22Rv1 (cell line): ENCODE data around the gene SYNC.
"Not testable (repeated sequence)": the region's sequence is repeated elsewhere in the genome, so short reads cannot be mapped to it uniquely, and the experiment has no call there.

Source experiments
- H3K27ac ChIP-seq: fragments of 450-650 bp; 2 replicates; pipeline ENCODE4 v1.5.1; 2017
- CTCF ChIP-seq: fragments of 450-650 bp; IDR thresholded peaks from 2 replicates; pipeline ENCODE4 v1.5.1; 2017; ENCODE audit warnings: mild to moderate bottlenecking
- ZFX ChIP-seq: fragments of 450-650 bp; IDR thresholded peaks from 2 replicates; pipeline ENCODE4 v1.6.1; 2017; ENCODE audit warnings: antibody characterized with exemption, borderline replicate concordance

Gene SYNC

GRCh38 chr1:32650248-32650751 is 52.3 kb downstream of the SYNC start, which contains the start of gene ZBTB8OS:
Gene ZBTB8OS, minus strand, starts transcription at chr1:32650550. Its CDS starts 21 bp downstream, at chr1:32650529.
- peak within 1 kb of the TSS; percentile 99 for H3K27ac ChIP-seq
- TF ChIP-seq CTCF (no peak), ZFX (no peak)

- H3K27ac ChIP-seq = no peak overlapping the region
Observed at GRCh38 chr1:32647308-32648134, 55.0 kb downstream of the SYNC start.

GRCh38 chr1:32644426-32644825 is 58.1 kb downstream of the SYNC start:
- TF ChIP-seq CTCF (no peak), ZFX (no peak)
- no peak overlapping the region for H3K27ac ChIP-seq

More at GRCh38 chr1:32647308-32648134, 55.0 kb downstream of the SYNC start:
- TF ChIP-seq ZFX (no peak), CTCF (no peak)

GRCh38 chr1:32642292-32642827 is 60.2 kb downstream of the SYNC start:
- H3K27ac ChIP-seq = not testable (repeated sequence)

GRCh38 chr1:32639489-32640075 is 63.0 kb downstream of the SYNC start:
- no peak overlapping the region for H3K27ac ChIP-seq
- TF ChIP-seq CTCF (no peak), ZFX (no peak)

- no peak overlapping the region for H3K27ac ChIP-seq
- TF ChIP-seq ZFX = no peak
Observed at GRCh38 chr1:32636914-32637645, 65.5 kb downstream of the SYNC start.

- no peak for TF ChIP-seq CTCF
- no peak for TF ChIP-seq ZFX
- H3K27ac ChIP-seq = no peak overlapping the region
Observed at GRCh38 chr1:32635508-32636277, 66.9 kb downstream of the SYNC start.
